GM21367 (cell line): ENCODE data around the gene TMEM98.
"Not testable (repeated sequence)": the region's sequence is repeated elsewhere in the genome, so short reads cannot be mapped to it uniquely, and the experiment has no call there.

ENCODE experiments used
- ATAC-seq: cut with Tn5 transposase; IDR thresholded peaks from one replicate; pipeline ENCODE4 v1.9.1; 2021; ENCODE audit not compliant: unreplicated experiment

The TMEM98 gene

GRCh38 chr17:32941419-32942032 lies 13.6 kb downstream of the TMEM98 start:
- no peak for ATAC-seq

GRCh38 chr17:32943206-32943605 lies 15.3 kb downstream of the TMEM98 start:
- ATAC-seq, result no peak

- ATAC-seq, result no peak
These were observed 15.8 kb downstream of the TMEM98 start for GRCh38 chr17:32943647-32944191.

GRCh38 chr17:32944248-32945020 lies 16.5 kb downstream of the TMEM98 start:
- no peak for ATAC-seq

GRCh38 chr17:32946375-32947135 lies 18.6 kb downstream of the TMEM98 start:
- no peak for ATAC-seq

- ATAC-seq, result no peak
These were observed 19.8 kb downstream of the TMEM98 start for GRCh38 chr17:32947736-32948135.

GRCh38 chr17:32949181-32949580 lies 21.2 kb downstream of the TMEM98 start:
- ATAC-seq, result no peak

GRCh38 chr17:32952491-32952890 lies 24.5 kb downstream of the TMEM98 start:
- ATAC-seq, result not testable (repeated sequence)

GRCh38 chr17:32953045-32953444 lies 25.1 kb downstream of the TMEM98 start:
- no peak for ATAC-seq

- ATAC-seq, result no peak
These were observed 25.9 kb downstream of the TMEM98 start for GRCh38 chr17:32953857-32954256.

GRCh38 chr17:32954477-32954876 lies 26.5 kb downstream of the TMEM98 start:
- ATAC-seq, result no peak

GRCh38 chr17:32955155-32955554 lies 27.2 kb downstream of the TMEM98 start:
- no peak for ATAC-seq

GRCh38 chr17:32956240-32956970 lies 28.5 kb downstream of the TMEM98 start:
- ATAC-seq, result no peak

GRCh38 chr17:32958418-32958817 lies 30.5 kb downstream of the TMEM98 start:
- ATAC-seq, result no peak

GRCh38 chr17:32960815-32961214 lies 32.9 kb downstream of the TMEM98 start:
- ATAC-seq, result no peak

GRCh38 chr17:32962320-32962711 lies 34.4 kb downstream of the TMEM98 start:
- ATAC-seq, result no peak

GRCh38 chr17:32964541-32964940 lies 36.6 kb downstream of the TMEM98 start:
- no peak for ATAC-seq

GRCh38 chr17:32969231-32969630 lies 41.3 kb downstream of the TMEM98 start:
- not testable (repeated sequence) for ATAC-seq

- no peak for ATAC-seq
These were observed 42.3 kb downstream of the TMEM98 start for GRCh38 chr17:32970281-32970680.

- no peak for ATAC-seq
These were observed 43.2 kb downstream of the TMEM98 start for GRCh38 chr17:32971171-32971570.

- no peak for ATAC-seq
These were observed 48.2 kb downstream of the TMEM98 start for GRCh38 chr17:32976131-32976530.
